ENCODE data around the gene DLG1.
"Not testable (repeated sequence)": the region's sequence is repeated elsewhere in the genome, so short reads cannot be mapped to it uniquely, and the experiment has no call there.

DNA sequence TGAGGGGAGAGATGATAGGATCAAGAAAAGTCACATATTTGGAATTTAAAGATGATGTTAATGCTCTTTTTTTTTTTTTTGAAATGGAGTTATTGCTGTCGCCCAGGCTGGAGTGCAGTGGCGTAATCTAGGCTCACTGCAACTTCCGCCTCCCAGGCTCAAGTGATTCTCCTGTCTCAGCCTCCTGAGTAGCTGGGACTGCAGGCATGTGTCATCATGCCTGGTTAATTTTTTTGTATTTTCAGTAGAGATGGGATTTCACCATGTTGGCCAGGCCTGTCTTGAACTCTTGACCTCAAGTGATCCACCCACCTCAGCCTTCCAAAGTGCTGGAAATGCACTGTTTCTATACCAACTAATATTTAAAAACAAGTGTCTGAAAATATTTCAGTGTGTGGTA, 104.7 kb downstream of the DLG1 start:
- TF ChIP-seq, protein P1, sequence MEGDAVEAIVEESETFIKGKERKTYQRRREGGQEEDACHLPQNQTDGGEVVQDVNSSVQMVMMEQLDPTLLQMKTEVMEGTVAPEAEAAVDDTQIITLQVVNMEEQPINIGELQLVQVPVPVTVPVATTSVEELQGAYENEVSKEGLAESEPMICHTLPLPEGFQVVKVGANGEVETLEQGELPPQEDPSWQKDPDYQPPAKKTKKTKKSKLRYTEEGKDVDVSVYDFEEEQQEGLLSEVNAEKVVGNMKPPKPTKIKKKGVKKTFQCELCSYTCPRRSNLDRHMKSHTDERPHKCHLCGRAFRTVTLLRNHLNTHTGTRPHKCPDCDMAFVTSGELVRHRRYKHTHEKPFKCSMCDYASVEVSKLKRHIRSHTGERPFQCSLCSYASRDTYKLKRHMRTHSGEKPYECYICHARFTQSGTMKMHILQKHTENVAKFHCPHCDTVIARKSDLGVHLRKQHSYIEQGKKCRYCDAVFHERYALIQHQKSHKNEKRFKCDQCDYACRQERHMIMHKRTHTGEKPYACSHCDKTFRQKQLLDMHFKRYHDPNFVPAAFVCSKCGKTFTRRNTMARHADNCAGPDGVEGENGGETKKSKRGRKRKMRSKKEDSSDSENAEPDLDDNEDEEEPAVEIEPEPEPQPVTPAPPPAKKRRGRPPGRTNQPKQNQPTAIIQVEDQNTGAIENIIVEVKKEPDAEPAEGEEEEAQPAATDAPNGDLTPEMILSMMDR (IDR thresholded peaks at IDR 0.05), result not testable (repeated sequence)
- TF ChIP-seq POLR2AphosphoS5 (IDR thresholded peaks at IDR 0.05), result not testable (repeated sequence)

Data from stomach (tissue), 4 donors.